Upper lobe of left lung (tissue), 6 donors: Measurements from ENCODE around the gene WTAP. TPM values are rescaled to one million over a fixed set of nuclear protein-coding genes. Genes with fewer than 3 reads are reported as not detected.
"Not testable (repeated sequence)": the region's sequence is repeated elsewhere in the genome, so short reads cannot be mapped to it uniquely, and the experiment has no call there.

ENCODE experiments used
- ATAC-seq, 2 donors: fragments of 200-7000 bp; cut with Tn5 transposase; one replicate each; pipeline ENCODE4 v1.9.1; 2022; ENCODE audit warnings: mild to moderate bottlenecking in 2 of 2, moderate library complexity in 2 of 2; ENCODE audit not compliant: low FRiP score in 2 of 2
- DNase-seq, 2 donors: peaks; one replicate each; pipeline ENCODE4 v3.0.0-alpha.2; 2019 to 2020
- H3K27ac ChIP-seq, 4 donors: fragments of 200-600 bp; sonication (generic); one replicate each; pipeline ENCODE4 v1.5.1; 2016 to 2019
- H3K27me3 ChIP-seq, 4 donors: fragments of 200-600 bp; sonication (generic); one replicate each; pipeline ENCODE4 v1.5.1; 2017 to 2019
- H3K36me3 ChIP-seq, 4 donors: fragments of 200-600 bp; sonication (generic); one replicate each; pipeline ENCODE4 v1.5.1; 2016 to 2019
- H3K4me1 ChIP-seq, 4 donors: fragments of 200-600 bp; sonication (generic); one replicate each; pipeline ENCODE4 v1.5.1; 2018 to 2019
- H3K4me3 ChIP-seq, 4 donors: fragments of 200-600 bp; sonication (generic); one replicate each; pipeline ENCODE4 v1.5.1; 2017 to 2019; ENCODE audit warnings: mild to moderate bottlenecking in 2 of 4, moderate library complexity in 1 of 4
- H3K9me3 ChIP-seq, 4 donors: fragments of 200-600 bp; sonication (generic); one replicate each; pipeline ENCODE4 v1.5.1; 2018 to 2019
- CTCF ChIP-seq, 6 experiments: fragments of 450-650 bp in 4 of 6; fragments of 200-600 bp in 2 of 6; sonication (generic) in 2 of 6; IDR thresholded peaks; one replicate each; pipeline ENCODE4 v1.5.1; 2016 to 2019; ENCODE audit warnings: antibody characterized with exemption in 6 of 6
- EP300 ChIP-seq, 4 donors: sonication (generic); formaldehyde crosslinking; IDR thresholded peaks; one replicate each; pipeline ENCODE4 v1.5.1; 2017; ENCODE audit warnings: antibody characterized with exemption in 4 of 4, control low read depth in 2 of 4
- POLR2A ChIP-seq, 4 donors: fragments of 450-650 bp; IDR thresholded peaks; one replicate each; pipeline ENCODE4 v1.5.1; 2016 to 2017; ENCODE audit warnings: antibody characterized with exemption in 4 of 4, mild to moderate bottlenecking in 2 of 4
- POLR2AphosphoS5 ChIP-seq, 2 donors: sonication (generic); formaldehyde crosslinking; IDR thresholded peaks; one replicate each; pipeline ENCODE4 v1.5.1; 2017; ENCODE audit warnings: antibody characterized with exemption in 2 of 2
- WGBS, 2 donors: methylation state at CpG; one replicate each; pipeline ENCODE4 v1.1.5; 2017 to 2018; 5-methylcytosine and 5-hydroxymethylcytosine counted together
- total RNA-seq, 6 donors: library from RNA; depleted of rRNA in 4 of 6; stranded (reverse); fragments of >200 nt in 4 of 6; gene quantifications; one replicate each; pipeline versions ENCODE4 v1.1.0 to v1.2.1, GENCODE V29; 2016 to 2021
- donor health status: DM: no; HTN: no; CAD: no; lungs with moderate emphysema.
- donor health status: DM: no; HTN: yes; CAD: no; lungs with severe emphysema.

WTAP gene
- total RNA-seq, 6 donors from 2014 or later: 67.0 to 123 (median 90.6) TPM

GRCh38 chr6:159726255-159726917, 920 bp upstream of the WTAP start:
- H3K9me3 ChIP-seq: no peaks in the 10 kb centered on the region
- TF ChIP-seq POLR2A (IDR thresholded peaks at IDR 0.05): peak in 1 of 4 donors; percentile 78
- no peak for TF ChIP-seq EP300 (IDR thresholded peaks at IDR 0.05)
- 2% methylated on average over 17 to 28 of the region's 30 CpGs for WGBS, 2 donors
- peaks cover 28 to 46% (median 40%) of the 10 kb centered on the region in 4 donors for H3K4me1 ChIP-seq
- H3K27ac ChIP-seq: peak overlapping the region; percentile 99 to 100 (median 100)
- no peak for DNase-seq
- H3K4me3 ChIP-seq: peak overlapping the region; percentile 69 to 85 (median 78)
- H3K27me3 ChIP-seq: no peaks in the 10 kb centered on the region
- peak; percentile 9 to 27 for ATAC-seq
- H3K36me3 ChIP-seq: no peaks in the 10 kb centered on the region

- Histone ChIP-seq H3K27ac (peak overlapping the region; percentile 99 to 100 (median 100)), H3K4me1 (peaks cover 41 to 60% (median 47%) of the 10 kb centered on the region in 4 donors), H3K4me3 (peak overlapping the region; percentile 62 to 85 (median 78)), H3K9me3 (no peaks in the 10 kb centered on the region), H3K36me3 (no peaks in the 10 kb centered on the region), H3K27me3 (no peaks in the 10 kb centered on the region)
- 0 to 1% methylated on average over 22 to 37 of the region's 44 CpGs for WGBS, 2 donors
- DNase-seq (no peak), ATAC-seq (peak; percentile 23 to 70)
- TF ChIP-seq POLR2A (IDR thresholded peaks at IDR 0.05): peak in 1 of 4 donors; percentile 6
- TF ChIP-seq POLR2AphosphoS5 (IDR thresholded peaks at IDR 0.05): peak in 1 of 2 donors; percentile 0
- TF ChIP-seq CTCF (IDR thresholded peaks at IDR 0.05): peak in 1 of 6 experiments; percentile 11
- no peak for TF ChIP-seq EP300 (IDR thresholded peaks at IDR 0.05)
Measured at GRCh38 chr6:159727717-159728445, 575 bp downstream of the WTAP start.

- no peaks in the 10 kb centered on the region for H3K27me3 ChIP-seq
- H3K36me3 ChIP-seq: no peaks in the 10 kb centered on the region
- DNase-seq: no peak
- no peaks in the 10 kb centered on the region for H3K9me3 ChIP-seq
- no peak for ATAC-seq
- H3K27ac ChIP-seq: peak overlapping the region; percentile 99 to 100 (median 100)
- no peak for TF ChIP-seq EP300 (IDR thresholded peaks at IDR 0.05)
- TF ChIP-seq POLR2AphosphoS5 (IDR thresholded peaks at IDR 0.05): no peak
- no peak for TF ChIP-seq POLR2A (IDR thresholded peaks at IDR 0.05)
- TF ChIP-seq CTCF (IDR thresholded peaks at IDR 0.05): no peak
- WGBS, 2 donors: 3% methylated on average over 9 of the region's 9 CpGs
- peak overlapping the region; percentile 62 to 85 (median 78) for H3K4me3 ChIP-seq
- peaks cover 42 to 65% (median 48%) of the 10 kb centered on the region in 4 donors for H3K4me1 ChIP-seq
Measured at GRCh38 chr6:159728531-159728964, 1.2 kb downstream of the WTAP start.

- Histone ChIP-seq H3K27ac (peak overlapping the region in 2 of 4 donors; percentile 30 to 99), H3K27me3 (no peaks in the 10 kb centered on the region), H3K9me3 (no peaks in the 10 kb centered on the region), H3K4me3 (peak overlapping the region in 2 of 4 donors; percentile 84 to 85), H3K36me3 (no peaks in the 10 kb centered on the region), H3K4me1 (peaks cover 42 to 69% (median 48%) of the 10 kb centered on the region in 4 donors)
- TF ChIP-seq POLR2AphosphoS5 (IDR thresholded peaks at IDR 0.05) (no peak), CTCF (IDR thresholded peaks at IDR 0.05) (no peak), EP300 (IDR thresholded peaks at IDR 0.05) (no peak), POLR2A (IDR thresholded peaks at IDR 0.05) (no peak)
- DNase-seq (no peak), ATAC-seq (no peak)
- WGBS, 2 donors: 41 to 53% methylated on average over 4 of the region's 4 CpGs
Measured at GRCh38 chr6:159729598-159730331, 2.5 kb downstream of the WTAP start.

GRCh38 chr6:159730332-159730676, 3.0 kb downstream of the WTAP start:
- Histone ChIP-seq H3K27ac (peak overlapping the region in 1 of 4 donors; percentile 14), H3K9me3 (no peaks in the 10 kb centered on the region), H3K4me3 (peak overlapping the region in 1 of 4 donors; percentile 84), H3K36me3 (no peaks in the 10 kb centered on the region), H3K4me1 (peaks cover 43 to 68% (median 51%) of the 10 kb centered on the region in 4 donors), H3K27me3 (no peaks in the 10 kb centered on the region)
- ATAC-seq (no peak), DNase-seq (no peak)
- WGBS, 2 donors: 75 to 80% methylated on average over 6 of the region's 6 CpGs
- no peak for TF ChIP-seq POLR2A (IDR thresholded peaks at IDR 0.05)
- no peak for TF ChIP-seq POLR2AphosphoS5 (IDR thresholded peaks at IDR 0.05)
- no peak for TF ChIP-seq EP300 (IDR thresholded peaks at IDR 0.05)
- no peak for TF ChIP-seq CTCF (IDR thresholded peaks at IDR 0.05)

- not testable (repeated sequence) for DNase-seq, H3K9me3 ChIP-seq, H3K27me3 ChIP-seq, ATAC-seq, H3K27ac ChIP-seq, H3K36me3 ChIP-seq, H3K4me3 ChIP-seq
- peaks cover 38 to 62% (median 55%) of the 10 kb centered on the region in 4 donors for H3K4me1 ChIP-seq
- 86 to 90% methylated on average over 12 of the region's 12 CpGs for WGBS, 2 donors
Measured at GRCh38 chr6:159732550-159732949, 5.2 kb downstream of the WTAP start.

- ATAC-seq, H3K4me3 ChIP-seq, H3K9me3 ChIP-seq, H3K27ac ChIP-seq, DNase-seq, H3K27me3 ChIP-seq: not testable (repeated sequence)
- Histone ChIP-seq H3K4me1 (peaks cover 38 to 70% (median 58%) of the 10 kb centered on the region in 4 donors), H3K36me3 (peaks cover 0 to 12% (median 0%) of the 10 kb centered on the region in 4 donors)
- WGBS, 2 donors: 94% methylated on average over 12 of the region's 12 CpGs
Measured at GRCh38 chr6:159733395-159733794, 6.1 kb downstream of the WTAP start.
